Mesendoderm (in vitro differentiated cells): ENCODE data around the gene SPTBN1.

Experiments
- DNase-seq: peaks from one replicate; pipeline ENCODE4 v3.0.0; 2013
- H2AK5ac ChIP-seq: 2 replicates; pipeline ENCODE4 v1.6.1; 2013; ENCODE audit warnings: low read length, inconsistent platforms
- H2BK120ac ChIP-seq: 2 replicates; pipeline ENCODE4 v1.6.1; 2013; ENCODE audit warnings: low read depth, mild to moderate bottlenecking, low read length, moderate library complexity, mixed read lengths
- H2BK15ac ChIP-seq: replicated peaks from 2 replicates; pipeline ENCODE4 v1.6.1; 2013; ENCODE audit warnings: low read depth, mild to moderate bottlenecking, moderate library complexity
- H2BK5ac ChIP-seq: 2 replicates; pipeline ENCODE4 v1.6.1; 2013; ENCODE audit warnings: low read length, inconsistent platforms
- H3K18ac ChIP-seq: 2 replicates; pipeline ENCODE4 v1.6.1; 2013; ENCODE audit warnings: mild to moderate bottlenecking, low read length, mixed read lengths
- H3K23ac ChIP-seq: one replicate; pipeline ENCODE4 v1.6.1; 2013; ENCODE audit warnings: low read length
- H3K27ac ChIP-seq: 2 replicates; pipeline ENCODE4 v1.5.1; 2013; ENCODE audit warnings: low read depth, mild to moderate bottlenecking, inconsistent platforms, low read length, moderate library complexity
- H3K27me3 ChIP-seq: 2 replicates; pipeline ENCODE4 v1.6.1; 2013; ENCODE audit warnings: low read length, control low read depth, mild to moderate bottlenecking, inconsistent platforms; ENCODE audit not compliant: insufficient read depth, poor library complexity
- H3K36me3 ChIP-seq: 2 replicates; pipeline ENCODE4 v1.6.1; 2013; ENCODE audit warnings: low read length, inconsistent platforms; ENCODE audit not compliant: control insufficient read depth, insufficient read depth
- H3K4ac ChIP-seq: one replicate; pipeline ENCODE4 v1.6.1; 2013; ENCODE audit warnings: low read depth, mild to moderate bottlenecking, low read length, moderate library complexity
- H3K4me1 ChIP-seq: 2 replicates; pipeline ENCODE4 v1.6.1; 2013; ENCODE audit warnings: low read depth, low read length, inconsistent platforms; ENCODE audit not compliant: control insufficient read depth
- H3K4me2 ChIP-seq: 2 replicates; pipeline ENCODE4 v1.6.1; 2013; ENCODE audit warnings: low read length
- H3K4me3 ChIP-seq: 2 replicates; pipeline ENCODE4 v1.5.1; 2013; ENCODE audit warnings: mild to moderate bottlenecking, low read length
- H3K56ac ChIP-seq: one replicate; pipeline ENCODE4 v1.6.1; 2013; ENCODE audit warnings: low read length
- H3K79me1 ChIP-seq: 2 replicates; pipeline ENCODE4 v1.6.1; 2013; ENCODE audit warnings: low read length, inconsistent platforms
- H3K79me2 ChIP-seq: 2 replicates; pipeline ENCODE4 v1.6.1; 2013; ENCODE audit warnings: mild to moderate bottlenecking, low read length; ENCODE audit not compliant: control insufficient read depth, insufficient read depth
- H3K9ac ChIP-seq: 2 replicates; pipeline ENCODE4 v1.6.1; 2013; ENCODE audit warnings: low read length, inconsistent platforms
- H4K5ac ChIP-seq: one replicate; pipeline ENCODE4 v1.6.1; 2013; ENCODE audit warnings: low read length
- H4K8ac ChIP-seq: one replicate; pipeline ENCODE4 v1.6.1; 2013; ENCODE audit warnings: low read depth, mild to moderate bottlenecking, control low read depth, low read length, moderate library complexity
- whole genome bisulfite sequencing: extraction: QIAGEN DNeasy Blood & Tissue Kit; methylation state at CpG from one replicate; pipeline ENCODE4 v1.1.7; 2013; ENCODE audit warnings: low lambda C conversion rate, missing lambda C conversion rate; ENCODE audit not compliant: insufficient coverage; ENCODE audit errors: extremely low coverage; 5-methylcytosine and 5-hydroxymethylcytosine counted together

SPTBN1 gene

DNA sequence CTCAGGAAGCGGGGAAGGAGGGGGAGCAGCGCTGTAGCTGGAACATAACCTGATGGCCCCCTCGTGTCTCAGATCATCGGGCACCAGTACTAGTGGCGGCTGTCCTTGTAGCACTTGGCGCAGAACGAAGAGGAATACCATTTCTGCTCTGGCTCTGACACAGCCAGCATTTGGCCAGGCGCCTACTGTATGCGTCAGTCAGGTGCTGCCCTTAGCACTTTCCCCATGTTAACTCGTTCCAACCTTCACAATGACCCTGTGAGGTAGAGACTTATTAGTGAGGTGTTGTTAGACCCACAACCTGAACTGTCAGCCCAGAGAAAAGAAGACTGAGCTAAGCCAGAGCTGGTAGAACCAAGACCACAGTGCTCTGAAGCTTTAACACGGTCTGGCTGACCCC lies 219.6 kb downstream of the SPTBN1 start:
- Histone ChIP-seq H3K4me2 (no peak overlapping the region), H2BK120ac (no peak overlapping the region), H2BK15ac (no peak overlapping the region), H3K79me1 (no peaks in the 10 kb centered on the region), H2AK5ac (no peak overlapping the region), H3K27me3 (no peaks in the 10 kb centered on the region), H3K18ac (no peak overlapping the region), H3K4me1 (no peaks in the 10 kb centered on the region), H3K79me2 (no peaks in the 10 kb centered on the region), H2BK5ac (no peak overlapping the region), H3K36me3 (no peaks in the 10 kb centered on the region), H3K23ac (no peak overlapping the region), H4K8ac (no peak overlapping the region), H4K5ac (no peak overlapping the region), H3K4ac (no peak overlapping the region), H3K27ac (no peak overlapping the region), H3K56ac (no peak overlapping the region), H3K9ac (no peak overlapping the region), H3K4me3 (no peak overlapping the region)
- no peak for DNase-seq
- WGBS: no CpG with 5 or more reads among the region's 11 CpGs

- H3K23ac ChIP-seq: no peak overlapping the region
- DNase-seq: no peak
- no peak overlapping the region for H3K18ac ChIP-seq
- no CpG with 5 or more reads among the region's 2 CpGs for WGBS
- H3K79me2 ChIP-seq: no peaks in the 10 kb centered on the region
- no peak overlapping the region for H4K8ac ChIP-seq
- no peak overlapping the region for H3K27ac ChIP-seq
- H2AK5ac ChIP-seq: no peak overlapping the region
- no peak overlapping the region for H4K5ac ChIP-seq
- H2BK5ac ChIP-seq: no peak overlapping the region
- no peaks in the 10 kb centered on the region for H3K36me3 ChIP-seq
- no peak overlapping the region for H3K4me3 ChIP-seq
- no peak overlapping the region for H3K4me2 ChIP-seq
- no peaks in the 10 kb centered on the region for H3K4me1 ChIP-seq
- no peak overlapping the region for H3K56ac ChIP-seq
- H3K4ac ChIP-seq: no peak overlapping the region
- H3K79me1 ChIP-seq: no peaks in the 10 kb centered on the region
- no peaks in the 10 kb centered on the region for H3K27me3 ChIP-seq
- H2BK15ac ChIP-seq: no peak overlapping the region
- no peak overlapping the region for H2BK120ac ChIP-seq
- H3K9ac ChIP-seq: no peak overlapping the region
Observed at GRCh38 chr2:54676656-54677055, 220.5 kb downstream of the SPTBN1 start.

DNA sequence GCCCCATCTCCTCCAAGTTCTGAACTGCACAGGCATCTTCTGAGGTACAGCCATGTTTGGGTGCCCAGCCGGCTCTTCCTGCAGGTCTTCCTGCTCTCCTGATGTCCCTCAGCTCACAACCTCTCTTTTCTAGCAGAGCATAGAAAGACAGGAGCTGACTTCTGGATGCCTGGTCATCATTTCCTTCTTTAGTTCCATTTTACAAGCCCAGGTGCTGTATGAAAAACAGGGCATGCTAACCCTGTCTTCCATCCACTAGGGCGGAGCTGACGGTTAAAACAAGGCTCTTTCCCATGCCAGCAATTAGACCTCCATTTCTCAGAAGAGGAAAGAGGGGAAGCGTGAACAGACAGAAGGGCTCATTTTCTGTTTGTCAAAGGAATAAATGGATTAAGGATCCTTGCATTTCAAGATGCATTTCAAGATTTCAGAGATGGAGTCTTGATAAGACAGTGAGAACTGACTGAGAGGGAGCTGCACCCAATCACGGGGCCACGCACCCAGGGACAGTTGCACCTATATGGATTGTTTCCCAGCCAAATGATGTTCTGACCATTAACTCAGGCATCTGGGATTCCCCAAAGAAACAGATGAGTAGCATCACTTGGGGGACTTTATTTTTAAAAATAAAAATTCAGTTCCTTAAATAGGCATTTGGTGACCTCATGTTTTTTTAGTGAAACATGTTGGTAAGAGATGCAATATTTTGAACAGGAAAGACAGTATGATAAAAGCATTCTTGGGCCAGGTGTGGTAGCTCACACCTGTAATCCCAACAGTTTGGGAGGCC lies 221.5 kb downstream of the SPTBN1 start:
- no peaks in the 10 kb centered on the region for H3K36me3 ChIP-seq
- no peak overlapping the region for H4K5ac ChIP-seq
- no peak overlapping the region for H3K4me3 ChIP-seq
- H3K27ac ChIP-seq: no peak overlapping the region
- H3K4me2 ChIP-seq: no peak overlapping the region
- H3K9ac ChIP-seq: no peak overlapping the region
- DNase-seq: no peak
- H3K18ac ChIP-seq: no peak overlapping the region
- no peaks in the 10 kb centered on the region for H3K4me1 ChIP-seq
- H3K79me1 ChIP-seq: no peaks in the 10 kb centered on the region
- H2BK15ac ChIP-seq: no peak overlapping the region
- no peak overlapping the region for H3K4ac ChIP-seq
- H2AK5ac ChIP-seq: no peak overlapping the region
- H4K8ac ChIP-seq: no peak overlapping the region
- no peak overlapping the region for H3K23ac ChIP-seq
- no peak overlapping the region for H2BK120ac ChIP-seq
- no peak overlapping the region for H2BK5ac ChIP-seq
- no peaks in the 10 kb centered on the region for H3K27me3 ChIP-seq
- no peaks in the 10 kb centered on the region for H3K79me2 ChIP-seq
- no CpG with 5 or more reads among the region's 6 CpGs for WGBS
- H3K56ac ChIP-seq: no peak overlapping the region

GRCh38 chr2:54678719-54679118 lies 222.6 kb downstream of the SPTBN1 start:
- no peak for DNase-seq

GRCh38 chr2:54680397-54681041 lies 224.4 kb downstream of the SPTBN1 start:
- no peak for DNase-seq
- WGBS: no CpG with 5 or more reads among the region's 6 CpGs
- H3K4ac ChIP-seq: no peak overlapping the region
- H3K36me3 ChIP-seq: no peaks in the 10 kb centered on the region
- H3K18ac ChIP-seq: no peak overlapping the region
- H2BK15ac ChIP-seq: no peak overlapping the region
- no peak overlapping the region for H3K9ac ChIP-seq
- H3K4me2 ChIP-seq: no peak overlapping the region
- H4K8ac ChIP-seq: no peak overlapping the region
- H2BK5ac ChIP-seq: no peak overlapping the region
- no peak overlapping the region for H3K4me3 ChIP-seq
- no peak overlapping the region for H3K23ac ChIP-seq
- no peaks in the 10 kb centered on the region for H3K27me3 ChIP-seq
- no peaks in the 10 kb centered on the region for H3K79me1 ChIP-seq
- no peak overlapping the region for H3K56ac ChIP-seq
- H3K4me1 ChIP-seq: no peaks in the 10 kb centered on the region
- no peak overlapping the region for H2BK120ac ChIP-seq
- no peaks in the 10 kb centered on the region for H3K79me2 ChIP-seq
- no peak overlapping the region for H2AK5ac ChIP-seq
- no peak overlapping the region for H3K27ac ChIP-seq
- no peak overlapping the region for H4K5ac ChIP-seq

More at GRCh38 chr2:54678719-54679118, 222.6 kb downstream of the SPTBN1 start:
- H3K23ac ChIP-seq: no peak overlapping the region
- no peaks in the 10 kb centered on the region for H3K4me1 ChIP-seq
- H3K9ac ChIP-seq: no peak overlapping the region
- H3K4ac ChIP-seq: no peak overlapping the region
- H4K5ac ChIP-seq: no peak overlapping the region
- no peak overlapping the region for H4K8ac ChIP-seq
- no peaks in the 10 kb centered on the region for H3K79me1 ChIP-seq
- H3K27ac ChIP-seq: no peak overlapping the region
- H3K36me3 ChIP-seq: no peaks in the 10 kb centered on the region
- H2BK15ac ChIP-seq: no peak overlapping the region
- no peak overlapping the region for H3K56ac ChIP-seq
- no peak overlapping the region for H2AK5ac ChIP-seq
- no peak overlapping the region for H3K4me2 ChIP-seq
- H2BK5ac ChIP-seq: no peak overlapping the region
- H3K27me3 ChIP-seq: no peaks in the 10 kb centered on the region
- H3K79me2 ChIP-seq: no peaks in the 10 kb centered on the region
- no peak overlapping the region for H3K4me3 ChIP-seq
- no peak overlapping the region for H3K18ac ChIP-seq
- WGBS: no CpG with 5 or more reads among the region's 3 CpGs
- no peak overlapping the region for H2BK120ac ChIP-seq
